ENCODE measurements around the gene ANKRD39. TPM values are rescaled to one million over a fixed set of nuclear protein-coding genes. Genes with fewer than 3 reads are reported as not detected.

Gene ANKRD39
- 10 to 100 TPM; 31.3 to 31.6 TPM for total RNA-seq

DNA sequence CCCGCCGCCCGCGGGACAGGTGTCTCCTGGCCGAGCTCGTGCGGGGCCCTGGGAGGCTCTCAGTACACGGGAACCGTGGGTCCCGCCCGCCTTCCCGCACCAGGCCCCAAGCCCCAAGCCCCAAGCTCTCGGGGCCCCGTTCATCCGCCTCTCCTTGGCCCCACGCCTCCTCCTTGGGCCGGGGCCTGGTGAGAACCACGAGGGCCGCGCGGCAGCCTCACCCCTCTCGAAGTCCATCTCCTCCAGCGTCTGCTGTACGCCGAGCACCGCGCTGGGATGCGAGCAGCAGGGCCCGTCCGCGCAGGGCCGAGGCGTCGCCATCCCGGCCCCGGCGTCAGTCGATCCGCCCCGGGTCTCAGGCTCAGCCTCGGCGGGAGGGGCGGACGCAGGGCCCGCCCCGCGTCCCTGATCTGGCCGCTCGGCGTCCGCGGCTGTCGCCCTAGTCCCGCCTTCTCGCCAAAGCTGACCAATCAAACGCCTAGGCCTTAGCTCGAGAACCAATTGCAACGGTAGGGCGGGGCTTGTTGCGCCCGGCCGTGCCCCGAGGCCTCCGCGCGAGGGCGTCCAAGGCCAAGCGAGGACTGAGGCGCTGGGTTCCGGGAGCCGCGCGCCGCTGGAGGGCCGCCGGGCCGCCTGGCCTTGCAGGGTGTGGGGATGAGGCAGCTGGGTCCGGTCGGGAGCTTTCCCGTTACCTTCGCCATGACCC is at the start of gene ANKRD39:
ANKRD39 (minus strand) TSS at position 350 of the 706 bp plus-strand sequence; CDS start at position 321, 29 bp downstream.
- ChIA-PET CTCF (interaction anchor here (0.6 to 3.5 kb wide), 37 partner anchors 10 to 919 kb away, joined by 3 to 39 read pairs (median 4); partner anchors contain the start of genes ANKRD36, CNNM3, CNNM4 and SEMA4C), POLR2A (interaction anchor here (0.6 to 2.4 kb wide), 10 partner anchors 11 to 537 kb away, joined by 3 to 18 read pairs (median 5); partner anchors contain the start of gene CNNM3)

- ChIA-PET CTCF (no interaction called here), POLR2A (no interaction called here)
Measured at GRCh38 chr2:96906729-96907114, 48.9 kb upstream of the ANKRD39 start.

DNA sequence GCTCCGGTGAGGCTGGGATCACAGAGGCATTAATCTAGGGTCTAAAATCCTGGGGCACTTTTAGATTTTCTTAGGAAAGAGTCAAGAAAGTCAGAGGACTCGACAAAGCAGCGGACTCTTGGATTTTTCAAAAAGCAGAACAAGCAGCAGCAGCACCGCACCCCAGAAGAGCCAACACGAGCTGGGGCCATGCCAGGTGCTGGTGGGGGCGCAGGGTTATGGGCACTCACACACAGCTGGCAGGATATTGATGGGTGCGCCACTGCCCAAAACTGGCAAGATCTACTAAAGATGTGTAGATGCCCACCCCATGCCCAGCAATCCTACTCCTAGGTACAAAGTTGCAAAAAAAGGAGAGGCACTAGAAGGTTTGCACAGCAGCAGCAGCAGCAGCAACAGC is 46.0 kb upstream of the ANKRD39 start:
- ChIA-PET CTCF (interaction anchor here (0.8 to 1.2 kb wide), 3 partner anchors 13 to 59 kb away, joined by 3 to 4 read pairs (median 3); no protein-coding TSS in a partner anchor), POLR2A (no interaction called here)

DNA sequence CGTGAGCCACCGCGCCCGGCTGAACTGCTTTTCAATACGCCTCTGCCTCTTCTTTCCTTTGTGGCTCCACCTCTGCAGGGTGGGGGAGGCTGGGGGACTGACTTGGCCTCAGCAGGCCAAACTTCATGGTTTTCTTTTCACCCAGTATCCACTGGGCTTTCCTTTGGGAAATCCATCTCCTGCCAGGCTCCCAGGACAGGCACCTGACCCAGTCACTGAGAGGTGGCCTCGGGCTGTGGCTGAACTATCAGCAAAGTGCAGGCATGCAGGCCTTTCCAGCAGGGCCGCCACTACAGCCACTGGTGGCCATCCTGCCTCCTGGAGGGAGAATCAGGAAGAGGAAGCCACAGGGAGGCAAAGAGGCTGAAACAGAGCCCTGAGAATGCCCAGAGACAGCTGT is 45.5 kb upstream of the ANKRD39 start:
- POLR2A ChIA-PET = no interaction called here
- CTCF ChIA-PET = interaction anchor here (0.8 to 1.2 kb wide), 2 partner anchors 12 to 58 kb away, joined by 3 to 4 read pairs; no protein-coding TSS in a partner anchor

- POLR2A ChIA-PET = no interaction called here
- CTCF ChIA-PET = interaction anchor here (1.0 kb wide), 1 partner anchor 9 kb away, joined by 5 read pairs; no protein-coding TSS in a partner anchor
Measured at GRCh38 chr2:96900237-96900636, 42.4 kb upstream of the ANKRD39 start.

GRCh38 chr2:96899413-96899741 is 41.6 kb upstream of the ANKRD39 start:
- ChIA-PET CTCF (no interaction called here), POLR2A (no interaction called here)

- POLR2A ChIA-PET = no interaction called here
- CTCF ChIA-PET = interaction anchor here (1.4 kb wide), 1 partner anchor 12 kb away, joined by 3 read pairs; no protein-coding TSS in a partner anchor
Measured at GRCh38 chr2:96898641-96899412, 41.0 kb upstream of the ANKRD39 start.

DNA sequence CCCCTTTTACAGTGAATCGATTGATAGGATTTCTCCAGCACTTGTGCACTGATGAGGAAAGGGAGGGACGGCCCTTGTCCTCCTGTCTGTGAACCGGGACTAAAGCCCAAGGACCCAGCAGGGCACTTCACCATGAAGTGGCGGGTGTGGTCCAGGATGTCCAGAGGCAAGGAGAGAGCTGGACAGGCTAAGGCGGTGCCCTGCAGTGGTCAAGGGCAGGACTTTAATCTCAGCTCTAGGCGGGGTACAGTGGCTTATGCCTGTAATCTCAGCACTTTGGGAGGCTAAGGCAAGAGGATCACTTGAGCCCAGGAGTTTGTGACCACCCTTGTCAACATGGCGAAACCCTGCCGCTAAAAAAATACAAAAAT is 40.3 kb upstream of the ANKRD39 start:
- ChIA-PET POLR2A (no interaction called here), CTCF (interaction anchor here (1.4 kb wide), 1 partner anchor 13 kb away, joined by 3 read pairs; no protein-coding TSS in a partner anchor)

DNA sequence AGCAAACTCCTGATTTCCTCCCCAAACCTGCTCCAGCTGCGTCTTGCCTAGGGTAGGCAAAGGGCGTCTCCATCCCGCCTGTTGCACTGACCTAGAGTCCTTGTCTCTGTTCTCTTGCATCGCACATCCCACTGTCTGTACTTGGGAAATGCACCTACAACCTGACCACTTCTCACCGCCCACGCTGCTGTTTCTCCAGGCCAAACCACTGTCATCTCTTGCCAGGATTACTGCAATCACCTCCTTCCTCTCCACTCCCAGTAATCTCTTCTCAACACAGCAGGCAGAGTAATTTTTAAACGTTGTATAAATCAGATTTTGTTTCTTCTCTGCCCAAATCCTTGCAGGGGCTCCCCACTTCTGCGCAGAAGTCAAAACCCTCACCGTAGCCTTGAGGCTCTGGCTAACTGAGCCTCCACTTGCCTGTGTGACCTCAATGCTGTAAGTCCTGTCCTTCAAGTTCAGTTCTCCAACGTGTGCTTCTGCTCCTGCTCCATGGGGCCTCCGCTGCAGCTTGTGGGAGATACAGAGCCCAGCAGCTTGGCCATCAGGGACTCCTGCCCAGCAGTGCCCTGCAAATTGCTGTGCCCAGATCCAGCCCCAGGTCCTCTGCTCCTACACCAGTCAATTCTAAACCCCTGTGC is 39.8 kb upstream of the ANKRD39 start:
- ChIA-PET POLR2A (no interaction called here), CTCF (interaction anchor here (1.4 kb wide), 1 partner anchor 13 kb away, joined by 3 read pairs; no protein-coding TSS in a partner anchor)

- POLR2A ChIA-PET = no interaction called here
- CTCF ChIA-PET = interaction anchor here (0.6 to 1.5 kb wide), 2 partner anchors 25 to 102 kb away, joined by 3 read pairs; no protein-coding TSS in a partner anchor
Measured at GRCh38 chr2:96895746-96896651, 38.2 kb upstream of the ANKRD39 start.

- ChIA-PET CTCF (no interaction called here), POLR2A (no interaction called here)
Measured at GRCh38 chr2:96895032-96895745, 37.4 kb upstream of the ANKRD39 start.

DNA sequence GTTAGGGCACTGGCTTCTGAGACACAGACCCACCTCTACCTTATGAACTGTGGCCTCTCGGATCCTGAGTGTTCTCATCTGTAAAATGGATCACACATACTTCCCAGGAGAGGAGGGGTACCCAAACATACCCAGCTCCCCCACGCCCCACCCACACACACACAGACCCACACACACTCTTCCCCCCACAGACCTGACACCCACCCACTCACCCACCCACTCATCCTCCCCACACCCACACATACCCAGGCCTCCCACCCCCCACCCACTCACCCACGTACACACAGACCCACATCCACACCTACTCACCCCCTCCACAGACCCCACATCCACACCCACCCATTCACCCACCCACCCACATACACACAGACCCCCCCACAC is 36.3 kb upstream of the ANKRD39 start:
- CTCF ChIA-PET = no interaction called here

DNA sequence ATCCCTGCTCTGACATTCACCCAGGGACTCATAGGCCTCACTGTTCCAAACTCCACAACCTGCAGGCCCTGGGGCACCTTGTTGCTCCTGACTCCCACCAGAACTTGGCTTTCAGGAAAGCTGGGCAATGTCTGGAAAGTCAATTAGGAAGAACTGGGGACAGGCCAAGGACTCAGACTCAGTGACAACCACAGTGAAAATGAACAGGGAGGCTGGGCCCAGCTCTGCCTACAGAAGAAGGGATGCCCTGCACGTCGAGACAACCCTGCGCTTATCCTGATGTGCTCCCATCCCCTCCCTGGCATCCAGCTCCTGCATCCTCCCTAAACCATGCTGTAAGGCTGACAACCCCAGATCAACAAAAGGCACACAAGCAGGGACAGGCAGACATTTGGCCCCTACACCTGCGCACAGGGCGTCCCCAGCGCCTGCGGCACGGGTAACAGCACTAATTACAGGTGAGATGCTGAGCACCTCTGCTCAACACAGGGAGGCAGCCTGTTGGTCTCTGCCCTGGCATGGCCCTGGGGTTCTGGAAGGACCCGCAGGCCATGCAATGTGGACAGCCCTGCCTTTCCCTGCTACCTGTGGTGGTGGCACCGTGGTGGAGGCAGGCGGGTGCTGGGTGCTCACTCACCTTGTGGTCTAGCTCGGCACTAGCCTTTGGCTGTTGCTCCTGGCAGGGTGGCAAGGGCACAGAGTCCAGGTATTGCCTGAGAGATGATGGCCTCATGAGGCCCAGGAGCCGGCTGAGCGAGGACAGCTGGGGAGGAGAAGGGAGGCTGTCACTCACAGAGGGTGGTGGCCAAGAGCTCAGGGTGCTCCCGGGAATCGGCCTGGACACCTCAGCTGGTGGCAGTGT is 35.7 kb upstream of the ANKRD39 start:
- ChIA-PET POLR2A (no interaction called here), CTCF (no interaction called here)

More for the DNA sequence above, 36.3 kb upstream of the ANKRD39 start:
- POLR2A ChIA-PET = no interaction called here

DNA sequence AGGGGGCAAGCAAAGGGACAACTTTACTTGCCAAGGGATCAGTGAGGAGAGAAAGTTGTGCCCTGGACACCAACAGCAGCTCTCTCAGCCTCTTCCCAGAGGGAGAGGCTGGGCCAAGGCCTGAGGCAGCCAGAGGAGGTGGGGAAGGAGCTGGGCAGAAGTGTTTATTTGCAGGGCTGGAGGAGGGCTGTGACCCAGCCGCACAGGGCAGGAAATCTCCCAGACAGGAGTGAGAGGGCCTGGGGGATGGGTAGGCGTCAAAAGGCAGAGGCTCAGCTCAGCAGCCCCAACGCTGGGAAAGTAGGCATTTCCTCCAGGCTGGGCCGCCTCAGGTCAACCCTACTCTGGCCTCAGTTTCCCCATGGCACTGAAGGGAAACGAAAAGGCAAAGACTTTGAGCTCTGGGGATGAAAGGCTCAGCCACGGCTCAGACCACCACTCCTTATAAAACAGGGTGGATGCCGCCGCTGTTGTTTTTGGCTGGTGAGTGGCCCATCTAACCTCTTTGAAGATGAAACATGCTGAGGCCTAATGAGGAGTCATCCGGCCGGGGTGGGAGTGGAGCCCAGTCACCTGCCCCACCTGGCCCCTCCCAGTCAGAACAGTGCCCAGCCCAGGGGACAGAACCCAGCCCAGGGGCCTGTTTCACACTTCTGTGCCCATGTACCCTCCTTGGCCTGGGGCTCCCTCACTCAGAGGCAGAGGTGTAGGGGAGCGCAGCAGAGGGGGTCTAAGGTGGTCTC is 33.9 kb upstream of the ANKRD39 start:
- CTCF ChIA-PET = interaction anchor here (0.6 to 1.1 kb wide), 4 partner anchors 8 to 1309 kb away, joined by 3 to 5 read pairs (median 3); no protein-coding TSS in a partner anchor
- POLR2A ChIA-PET = no interaction called here

GRCh38 chr2:96890726-96891385 is 33.0 kb upstream of the ANKRD39 start:
- POLR2A ChIA-PET = no interaction called here

DNA sequence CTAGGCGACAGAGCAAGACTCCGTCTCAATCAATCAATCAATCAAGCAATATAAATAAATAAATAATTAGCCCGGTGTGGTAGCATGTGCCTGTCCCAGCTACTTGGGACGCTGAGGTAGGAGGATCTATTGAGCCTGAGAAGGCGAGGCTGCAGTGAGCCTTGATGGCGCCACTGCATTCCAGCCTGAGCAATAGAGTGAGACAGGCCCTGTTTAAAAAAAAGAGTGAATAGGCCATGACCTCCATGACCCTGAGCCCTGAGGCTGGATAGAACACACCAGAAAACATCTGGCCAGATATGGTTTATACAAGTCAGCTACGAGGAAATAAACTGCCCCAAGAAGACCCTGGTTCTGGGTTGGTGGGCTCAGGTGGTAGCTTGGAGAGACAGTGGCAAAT is 32.4 kb upstream of the ANKRD39 start:
- ChIA-PET POLR2A (no interaction called here), CTCF (interaction anchor here (1.3 kb wide), 1 partner anchor 32 kb away, joined by 3 read pairs; the partner anchor contains the start of gene ANKRD39)

More at GRCh38 chr2:96890726-96891385, 33.0 kb upstream of the ANKRD39 start:
- CTCF ChIA-PET = interaction anchor here (0.5 to 1.3 kb wide), 5 partner anchors 9 to 59 kb away, joined by 3 to 5 read pairs (median 3); partner anchors contain the start of gene ANKRD39
